Body of pancreas (tissue), 4 donors: Measurements from ENCODE around the gene EEFSEC. TPM values are rescaled to one million over a fixed set of nuclear protein-coding genes. Genes with fewer than 3 reads are reported as not detected.

Experiments used
- ATAC-seq: fragments of 150-250 bp; one replicate; pipeline ENCODE4 v1.9.1; 2016
- DNase-seq, 4 donors: peaks; one replicate each; pipeline ENCODE4 v3.0.0-alpha.2; 2019
- H3K27ac ChIP-seq, 4 donors: fragments of 200-600 bp; sonication (generic); 1 replicate in 3 of 4; 2 replicates in 1 of 4; pipeline versions ENCODE4 v1.5.1 to v1.6.1; 2016 to 2019; ENCODE audit warnings: mild to moderate bottlenecking in 1 of 4, mixed read lengths in 1 of 4, moderate library complexity in 1 of 4
- H3K27me3 ChIP-seq, 2 donors: fragments of 200-600 bp; sonication (generic); one replicate each; pipeline ENCODE4 v1.6.0; 2016; ENCODE audit warnings: mild to moderate bottlenecking in 1 of 2
- H3K36me3 ChIP-seq, 2 donors: fragments of 200-600 bp; sonication (generic); replicated peaks in 1 of 2; 2 replicates each; pipeline ENCODE4 v1.5.1; 2016; ENCODE audit warnings: low read depth in 2 of 2; ENCODE audit not compliant: insufficient read depth in 1 of 2
- H3K4me1 ChIP-seq: fragments of 200-600 bp; sonication (generic); one replicate; pipeline ENCODE4 v1.6.0; 2016
- H3K4me3 ChIP-seq, 2 donors: fragments of 200-600 bp; sonication (generic); 1 replicate in 1 of 2; 2 replicates in 1 of 2; pipeline ENCODE4 v1.5.1; 2016 to 2019
- H3K9me3 ChIP-seq, 3 donors: fragments of 200-600 bp; sonication (generic); 1 replicate in 2 of 3; 2 replicates in 1 of 3; pipeline ENCODE4 v1.5.1; 2016
- POLR2A ChIP-seq, 3 donors: fragments of 450-650 bp; IDR thresholded peaks; one replicate each; pipeline ENCODE4 v1.6.1; 2016; ENCODE audit warnings: antibody characterized with exemption in 3 of 3, mild to moderate bottlenecking in 2 of 3
- WGBS, 2 donors: methylation state at CpG; one replicate each; pipeline ENCODE4 v1.1.5; 2017; 5-methylcytosine and 5-hydroxymethylcytosine counted together
- intact Hi-C: fragments of 100-400 bp; cut with DNase I; formaldehyde crosslinking; loops from one replicate; pipeline ENCODE4 v1.15.1; 2023
- total RNA-seq, 2 donors: library from RNA; depleted of rRNA; stranded (reverse); fragments of >200 nt; gene quantifications; one replicate each; pipeline ENCODE4 v1.1.0, GENCODE V29; 2016
- TF ChIP-seq, protein P1 (sequence below), 7 experiments: fragments of 450-650 bp in 4 of 7; fragments of 200-600 bp in 3 of 7; sonication (generic) in 3 of 7; IDR thresholded peaks; one replicate each; pipeline ENCODE4 v1.5.1; 2016 to 2019; ENCODE audit warnings: antibody characterized with exemption in 7 of 7

EEFSEC gene
- total RNA-seq, 2 donors from 2014 or later: 8.6 to 33.0 TPM

DNA sequence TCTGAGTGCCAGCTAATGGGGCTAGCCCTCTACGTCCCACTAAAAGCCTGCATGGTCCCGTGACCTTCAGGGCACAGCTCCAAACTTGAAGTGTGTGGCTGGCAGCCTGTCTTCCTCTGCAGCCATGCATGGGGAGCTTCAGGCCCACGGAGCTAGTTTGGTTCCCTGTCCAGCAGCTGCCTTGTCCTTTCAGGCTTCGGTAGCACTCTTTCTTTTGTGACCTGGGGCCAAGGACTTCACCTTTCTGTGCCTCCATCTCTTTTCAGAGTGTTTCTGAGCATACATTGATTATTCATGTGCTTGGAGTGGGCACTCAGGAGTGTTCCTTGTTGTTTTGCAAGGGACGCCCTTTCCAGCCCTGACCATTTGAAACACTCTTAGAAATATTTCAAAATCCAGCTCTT lies 158.2 kb downstream of the EEFSEC start:
- no peak overlapping the region for H3K4me3 ChIP-seq
- H3K27ac ChIP-seq: peak overlapping the region in 3 of 4 donors; percentile 1 to 54 (median 13)
- no peaks in the 10 kb centered on the region for H3K36me3 ChIP-seq
- TF ChIP-seq, protein P1, sequence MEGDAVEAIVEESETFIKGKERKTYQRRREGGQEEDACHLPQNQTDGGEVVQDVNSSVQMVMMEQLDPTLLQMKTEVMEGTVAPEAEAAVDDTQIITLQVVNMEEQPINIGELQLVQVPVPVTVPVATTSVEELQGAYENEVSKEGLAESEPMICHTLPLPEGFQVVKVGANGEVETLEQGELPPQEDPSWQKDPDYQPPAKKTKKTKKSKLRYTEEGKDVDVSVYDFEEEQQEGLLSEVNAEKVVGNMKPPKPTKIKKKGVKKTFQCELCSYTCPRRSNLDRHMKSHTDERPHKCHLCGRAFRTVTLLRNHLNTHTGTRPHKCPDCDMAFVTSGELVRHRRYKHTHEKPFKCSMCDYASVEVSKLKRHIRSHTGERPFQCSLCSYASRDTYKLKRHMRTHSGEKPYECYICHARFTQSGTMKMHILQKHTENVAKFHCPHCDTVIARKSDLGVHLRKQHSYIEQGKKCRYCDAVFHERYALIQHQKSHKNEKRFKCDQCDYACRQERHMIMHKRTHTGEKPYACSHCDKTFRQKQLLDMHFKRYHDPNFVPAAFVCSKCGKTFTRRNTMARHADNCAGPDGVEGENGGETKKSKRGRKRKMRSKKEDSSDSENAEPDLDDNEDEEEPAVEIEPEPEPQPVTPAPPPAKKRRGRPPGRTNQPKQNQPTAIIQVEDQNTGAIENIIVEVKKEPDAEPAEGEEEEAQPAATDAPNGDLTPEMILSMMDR (IDR thresholded peaks at IDR 0.05): no peak
- TF ChIP-seq POLR2A (IDR thresholded peaks at IDR 0.05): no peak
- peaks cover 36% of the 10 kb centered on the region for H3K4me1 ChIP-seq
- peak in 3 of 4 donors; percentile 51 to 77 (median 67) for DNase-seq
- whole genome bisulfite sequencing, 2 donors: 38 to 43% methylated on average over 5 of the region's 5 CpGs
- no peaks in the 10 kb centered on the region for H3K27me3 ChIP-seq
- intact Hi-C loops: no loop called here
- no peaks in the 10 kb centered on the region for H3K9me3 ChIP-seq
- ATAC-seq: peak; percentile 28

DNA sequence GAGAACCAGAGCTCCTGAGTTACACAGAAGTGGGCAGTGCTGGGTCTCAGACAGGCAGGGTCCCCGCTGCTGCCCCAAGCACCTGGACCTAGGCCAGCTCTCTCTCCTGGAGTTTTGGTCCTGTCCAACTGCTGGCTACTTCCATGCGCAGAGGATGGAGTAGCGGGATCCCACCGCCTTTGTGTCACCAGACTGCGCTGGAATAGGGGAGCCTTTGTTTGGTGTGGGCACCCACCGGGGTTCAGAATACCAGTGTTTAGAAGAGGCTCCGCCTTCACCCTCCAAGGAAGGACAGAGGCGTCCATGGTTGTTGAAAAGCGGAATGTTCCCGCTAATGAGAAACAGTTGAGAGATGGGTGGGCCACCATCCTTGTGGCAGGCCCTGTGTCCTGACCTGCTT lies 159.0 kb downstream of the EEFSEC start:
- Histone ChIP-seq H3K4me1 (peaks cover 45% of the 10 kb centered on the region), H3K4me3 (no peak overlapping the region), H3K27ac (no peak overlapping the region), H3K36me3 (no peaks in the 10 kb centered on the region), H3K9me3 (no peaks in the 10 kb centered on the region), H3K27me3 (no peaks in the 10 kb centered on the region)
- intact Hi-C loops: no loop called here
- DNase-seq (no peak), ATAC-seq (no peak)
- WGBS, 2 donors: 94 to 96% methylated on average over 7 to 10 of the region's 10 CpGs
- TF ChIP-seq POLR2A (IDR thresholded peaks at IDR 0.05): no peak
- TF ChIP-seq, protein P1 (IDR thresholded peaks at IDR 0.05): no peak

GRCh38 chr3:128313071-128313725 lies 159.9 kb downstream of the EEFSEC start:
- no peaks in the 10 kb centered on the region for H3K36me3 ChIP-seq
- H3K4me1 ChIP-seq: peaks cover 54% of the 10 kb centered on the region
- H3K27ac ChIP-seq: no peak overlapping the region
- intact Hi-C loops: no loop called here
- DNase-seq (no peak), ATAC-seq (no peak)
- H3K9me3 ChIP-seq: no peaks in the 10 kb centered on the region
- H3K27me3 ChIP-seq: no peaks in the 10 kb centered on the region
- no peak overlapping the region for H3K4me3 ChIP-seq
- WGBS, 2 donors: 92 to 98% methylated on average over 4 to 5 of the region's 5 CpGs
- TF ChIP-seq POLR2A (IDR thresholded peaks at IDR 0.05): no peak
- TF ChIP-seq, protein P1 (IDR thresholded peaks at IDR 0.05): no peak

DNA sequence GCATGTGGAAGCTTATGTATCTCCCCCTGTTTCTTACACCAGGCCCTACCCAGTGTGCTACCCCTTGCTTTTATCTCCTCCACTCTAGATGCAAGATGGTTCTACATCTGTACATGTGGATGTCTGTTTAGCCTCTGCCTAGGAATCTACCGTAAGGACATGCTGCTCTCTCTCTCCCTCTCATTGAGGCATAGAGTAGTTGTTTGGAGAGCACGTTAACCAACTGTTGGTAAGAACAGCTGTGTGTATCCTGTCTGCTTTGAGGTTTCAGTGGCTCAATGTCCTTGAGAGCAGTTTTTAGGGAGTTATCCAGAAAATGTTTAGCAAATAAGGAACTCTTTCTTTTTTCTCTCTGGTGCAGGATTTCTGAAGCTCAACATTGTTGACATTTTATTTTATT lies 160.7 kb downstream of the EEFSEC start:
- Histone ChIP-seq H3K27me3 (no peaks in the 10 kb centered on the region), H3K4me3 (no peak overlapping the region), H3K9me3 (no peaks in the 10 kb centered on the region), H3K27ac (no peak overlapping the region), H3K36me3 (no peaks in the 10 kb centered on the region), H3K4me1 (peaks cover 57% of the 10 kb centered on the region)
- DNase-seq (no peak), ATAC-seq (no peak)
- TF ChIP-seq, protein P1 (IDR thresholded peaks at IDR 0.05): no peak
- no peak for TF ChIP-seq POLR2A (IDR thresholded peaks at IDR 0.05)
- WGBS, 2 donors: 61% methylated on average over 2 of the region's 2 CpGs
- intact Hi-C loops: no loop called here

- WGBS, 2 donors: 90 to 91% methylated on average over 2 of the region's 2 CpGs
- no peak overlapping the region for H3K27ac ChIP-seq
- no peaks in the 10 kb centered on the region for H3K36me3 ChIP-seq
- intact Hi-C loops: no loop called here
- H3K27me3 ChIP-seq: no peaks in the 10 kb centered on the region
- ATAC-seq: no peak
- TF ChIP-seq, protein P1 (IDR thresholded peaks at IDR 0.05): no peak
- TF ChIP-seq POLR2A (IDR thresholded peaks at IDR 0.05): no peak
- no peak overlapping the region for H3K4me3 ChIP-seq
- H3K9me3 ChIP-seq: no peaks in the 10 kb centered on the region
- H3K4me1 ChIP-seq: peaks cover 57% of the 10 kb centered on the region
- no peak for DNase-seq
Measured at GRCh38 chr3:128315313-128315712, 162.0 kb downstream of the EEFSEC start.
